Fibroblast of skin of abdomen (primary cell): ENCODE data around the gene MYO1F.
"Not testable (repeated sequence)": the region's sequence is repeated elsewhere in the genome, so short reads cannot be mapped to it uniquely, and the experiment has no call there.

Experiments
- DNase-seq: peaks from one replicate; pipeline ENCODE4 v3.0.0-alpha.2; 2013

Gene MYO1F

GRCh38 chr19:8596168-8596567 is 18.9 kb upstream of the MYO1F start:
- DNase-seq, result no peak

- DNase-seq, result no peak
Measured at GRCh38 chr19:8595651-8596050, 18.4 kb upstream of the MYO1F start.

GRCh38 chr19:8593931-8594330 is 16.7 kb upstream of the MYO1F start:
- no peak for DNase-seq

- DNase-seq, result peak; percentile 96
Measured at GRCh38 chr19:8592231-8593009, 15.2 kb upstream of the MYO1F start.

GRCh38 chr19:8589177-8589714 is 12.0 kb upstream of the MYO1F start:
- DNase-seq, result no peak

- peak; percentile 25 for DNase-seq
Measured at GRCh38 chr19:8585894-8586750, 8.9 kb upstream of the MYO1F start.

GRCh38 chr19:8584965-8585893 is 8.0 kb upstream of the MYO1F start:
- no peak for DNase-seq

GRCh38 chr19:8580710-8581281 is 3.6 kb upstream of the MYO1F start:
- DNase-seq, result peak; percentile 72

- peak; percentile 47 for DNase-seq
Measured at GRCh38 chr19:8578642-8579265, 1.5 kb upstream of the MYO1F start.

GRCh38 chr19:8577741-8578140 is 499 bp upstream of the MYO1F start:
- DNase-seq, result no peak

- no peak for DNase-seq
Measured at GRCh38 chr19:8576273-8576993, 809 bp downstream of the MYO1F start.

- peak; percentile 72 for DNase-seq
Measured at GRCh38 chr19:8575467-8575997, 1.7 kb downstream of the MYO1F start.

GRCh38 chr19:8574619-8574922 is 2.7 kb downstream of the MYO1F start:
- DNase-seq, result not testable (repeated sequence)

GRCh38 chr19:8573316-8573715 is 3.9 kb downstream of the MYO1F start:
- DNase-seq, result no peak

- peak; percentile 57 for DNase-seq
Measured at GRCh38 chr19:8571006-8571411, 6.2 kb downstream of the MYO1F start.

GRCh38 chr19:8569066-8569771 is 8.0 kb downstream of the MYO1F start:
- peak; percentile 94 for DNase-seq

GRCh38 chr19:8567522-8568172 is 9.6 kb downstream of the MYO1F start:
- no peak for DNase-seq

- peak; percentile 27 for DNase-seq
Measured at GRCh38 chr19:8566855-8567254, 10.4 kb downstream of the MYO1F start.

- not testable (repeated sequence) for DNase-seq
Measured at GRCh38 chr19:8564866-8565265, 12.4 kb downstream of the MYO1F start.
